ENCODE data around the gene PCNX3.

The PCNX3 gene

DNA sequence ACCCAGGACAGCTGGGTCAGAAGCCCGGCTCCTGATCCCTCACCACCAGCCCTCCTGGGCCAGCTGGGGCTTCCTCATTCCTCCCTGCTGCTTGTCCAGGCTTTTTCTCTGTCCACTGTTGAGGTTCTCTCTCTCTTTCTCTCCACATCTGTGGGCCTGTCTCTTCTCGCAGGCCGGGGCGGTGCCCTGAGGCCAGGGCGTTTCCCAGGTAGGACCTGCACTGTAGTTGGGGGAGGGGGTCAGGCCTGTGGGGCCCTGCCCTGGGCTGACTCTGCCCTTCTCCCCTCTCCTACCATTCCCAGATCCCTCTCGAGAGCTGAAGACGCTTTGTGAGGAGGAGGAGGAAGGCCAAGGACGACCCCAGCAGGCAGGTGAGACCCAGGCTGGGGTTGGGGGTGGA is 34.8 kb upstream of the PCNX3 start:
- no peak for DNase-seq

DNA sequence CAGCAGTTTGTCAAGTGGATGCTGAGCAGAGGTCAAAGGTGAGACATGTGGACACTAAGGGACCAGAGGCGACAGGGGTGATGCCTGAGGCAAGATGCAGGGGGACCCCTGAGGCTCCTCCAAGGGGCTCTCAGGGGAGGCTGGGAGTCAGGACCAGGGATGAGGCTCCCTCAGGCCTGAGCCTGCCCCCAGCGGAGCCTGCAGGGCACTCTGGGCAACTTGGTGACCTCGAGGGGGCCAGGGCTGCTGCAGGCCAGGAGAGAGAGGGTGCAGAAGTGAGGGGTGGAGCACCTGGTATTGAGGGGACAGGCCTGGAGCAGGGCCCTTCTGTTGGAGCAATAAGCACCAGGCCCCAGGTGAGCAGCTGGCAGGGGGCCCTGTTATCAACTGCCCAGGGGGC is 33.6 kb upstream of the PCNX3 start:
- DNase-seq = no peak

DNA sequence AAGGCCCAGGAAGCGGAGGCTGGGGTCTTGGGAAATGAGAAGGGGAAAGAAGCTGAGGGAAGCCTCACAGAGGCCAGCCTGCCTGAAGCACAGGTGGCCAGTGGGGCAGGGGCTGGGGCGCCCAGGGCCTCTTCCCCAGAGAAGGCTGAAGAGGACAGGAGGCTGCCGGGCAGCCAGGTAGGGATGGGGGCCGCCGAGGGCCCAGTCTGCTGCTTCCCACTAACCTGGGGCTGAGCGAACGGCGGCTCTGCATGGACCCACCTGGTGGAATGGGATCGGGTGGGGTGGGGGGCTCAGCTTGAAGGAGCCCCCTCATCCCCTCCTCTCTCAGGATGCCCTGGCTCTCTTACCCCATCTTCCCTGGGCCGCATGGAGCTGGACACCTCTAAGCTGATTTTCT is 32.0 kb upstream of the PCNX3 start:
- DNase-seq = no peak

DNA sequence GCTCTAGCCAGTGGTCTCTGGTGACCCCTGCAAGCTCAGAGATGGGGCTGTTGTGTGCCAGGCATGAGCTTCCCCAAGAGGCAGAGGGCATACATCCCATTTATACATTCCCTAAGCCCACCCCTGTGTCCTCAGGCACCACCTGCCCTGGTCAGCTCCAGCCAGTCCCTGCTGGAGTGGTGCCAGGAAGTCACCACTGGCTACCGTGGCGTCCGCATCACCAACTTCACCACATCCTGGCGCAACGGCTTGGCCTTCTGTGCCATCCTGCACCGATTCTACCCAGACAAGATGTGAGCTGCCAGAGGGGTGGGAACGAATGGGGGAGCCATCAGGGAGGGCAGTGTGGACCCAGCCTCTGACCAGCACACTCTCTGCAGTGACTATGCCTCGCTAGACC is 31.5 kb upstream of the PCNX3 start:
- DNase-seq = no peak

DNA sequence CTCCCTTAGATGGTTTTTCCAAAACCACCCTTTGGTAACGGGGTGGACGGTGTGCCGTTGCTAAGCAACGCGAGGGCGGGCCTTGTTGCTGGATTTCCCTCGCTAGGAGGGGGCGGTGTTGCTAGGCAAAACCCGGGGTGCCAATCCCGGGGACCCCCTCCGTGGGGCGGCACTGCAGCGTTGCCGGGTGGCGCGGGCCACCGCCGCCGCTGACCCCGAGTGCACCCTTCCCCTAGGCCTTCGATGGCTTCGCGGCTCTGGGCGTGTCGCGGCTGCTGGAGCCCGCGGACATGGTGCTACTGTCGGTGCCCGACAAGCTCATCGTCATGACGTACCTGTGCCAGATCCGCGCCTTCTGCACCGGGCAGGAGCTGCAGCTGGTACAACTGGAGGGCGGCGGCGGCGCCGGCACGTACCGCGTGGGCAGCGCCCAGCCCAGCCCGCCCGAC is 30.8 kb upstream of the PCNX3 start:
- DNase-seq = no peak

DNA sequence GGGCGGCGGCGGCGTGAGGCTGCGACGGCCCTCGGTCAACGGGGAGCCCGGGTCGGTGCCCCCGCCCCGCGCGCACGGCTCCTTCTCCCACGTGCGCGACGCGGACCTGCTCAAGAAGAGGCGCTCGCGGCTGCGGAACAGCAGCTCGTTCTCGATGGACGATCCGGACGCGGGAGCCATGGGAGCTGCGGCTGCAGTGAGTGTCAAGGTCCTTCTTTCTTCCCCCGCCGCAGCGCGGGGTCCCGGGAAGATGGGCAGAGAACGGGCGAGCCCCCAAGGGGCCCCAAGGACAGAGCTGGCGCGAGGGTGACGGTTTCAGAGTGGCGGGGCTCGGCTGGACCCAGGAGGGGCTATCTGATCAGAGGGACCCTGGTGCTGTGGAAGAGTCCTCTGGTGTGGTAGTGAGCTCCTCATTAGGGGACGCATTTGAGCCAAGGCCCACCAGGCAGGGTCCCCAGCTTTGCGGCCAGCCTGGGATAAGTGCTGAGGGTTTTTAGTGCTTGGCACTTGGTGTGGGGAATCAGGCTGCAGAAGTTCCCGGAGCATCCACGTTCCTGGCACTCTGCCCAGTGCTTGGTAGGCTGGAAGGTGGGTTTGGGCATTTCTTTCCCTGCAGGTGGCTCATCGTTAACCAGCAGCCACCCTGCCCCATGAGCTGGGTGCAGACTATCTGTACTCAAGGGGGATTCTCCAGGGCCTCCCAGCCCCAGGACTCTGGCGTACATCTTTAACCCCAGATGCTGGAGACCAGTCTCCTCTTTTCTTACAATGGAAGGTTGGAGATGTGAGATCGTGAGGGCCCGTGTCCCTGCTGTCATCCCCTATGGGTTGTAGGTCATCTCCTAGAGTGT is 30.0 kb upstream of the PCNX3 start:
- DNase-seq = no peak

DNA sequence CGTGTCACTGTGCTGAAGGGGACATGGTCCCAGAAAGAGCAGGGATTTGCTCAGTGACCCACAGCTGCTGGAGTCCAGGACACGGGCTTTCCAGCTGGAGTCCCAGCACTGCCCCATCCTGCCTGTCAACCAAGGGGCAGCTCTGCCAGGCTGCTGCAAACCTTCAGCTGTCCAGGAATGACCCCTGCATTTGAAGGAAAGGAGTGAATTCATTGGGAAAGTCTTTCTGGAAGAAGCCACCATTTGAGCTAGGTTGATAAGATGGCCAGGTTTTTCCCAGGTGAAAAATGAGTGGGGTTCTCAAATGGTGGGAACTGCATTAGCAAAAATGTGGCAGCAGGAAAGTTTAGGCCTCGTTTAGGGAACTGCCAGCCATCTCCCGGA is 29.3 kb upstream of the PCNX3 start:
- DNase-seq = no peak

DNA sequence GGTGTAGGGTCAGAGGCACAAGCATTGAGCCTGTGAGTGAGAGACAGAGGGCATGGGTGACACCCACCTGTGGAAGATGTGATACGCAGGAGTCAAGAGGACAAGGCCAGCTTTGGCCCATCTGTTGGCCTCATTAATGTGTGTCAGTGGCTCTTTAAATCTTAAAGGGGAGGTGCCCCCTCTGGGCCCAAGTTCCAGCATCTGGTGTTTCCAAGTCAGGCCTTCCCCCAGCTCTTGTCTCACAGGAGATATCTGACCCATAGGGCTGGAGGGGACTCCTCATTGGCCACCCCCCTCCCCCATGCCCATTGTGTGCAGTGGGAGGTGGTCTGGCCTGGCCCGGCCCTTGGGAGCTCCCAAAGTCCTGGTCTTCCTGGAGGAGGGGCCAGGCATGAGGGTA is 28.9 kb upstream of the PCNX3 start:
- peak; percentile 62 for DNase-seq

DNA sequence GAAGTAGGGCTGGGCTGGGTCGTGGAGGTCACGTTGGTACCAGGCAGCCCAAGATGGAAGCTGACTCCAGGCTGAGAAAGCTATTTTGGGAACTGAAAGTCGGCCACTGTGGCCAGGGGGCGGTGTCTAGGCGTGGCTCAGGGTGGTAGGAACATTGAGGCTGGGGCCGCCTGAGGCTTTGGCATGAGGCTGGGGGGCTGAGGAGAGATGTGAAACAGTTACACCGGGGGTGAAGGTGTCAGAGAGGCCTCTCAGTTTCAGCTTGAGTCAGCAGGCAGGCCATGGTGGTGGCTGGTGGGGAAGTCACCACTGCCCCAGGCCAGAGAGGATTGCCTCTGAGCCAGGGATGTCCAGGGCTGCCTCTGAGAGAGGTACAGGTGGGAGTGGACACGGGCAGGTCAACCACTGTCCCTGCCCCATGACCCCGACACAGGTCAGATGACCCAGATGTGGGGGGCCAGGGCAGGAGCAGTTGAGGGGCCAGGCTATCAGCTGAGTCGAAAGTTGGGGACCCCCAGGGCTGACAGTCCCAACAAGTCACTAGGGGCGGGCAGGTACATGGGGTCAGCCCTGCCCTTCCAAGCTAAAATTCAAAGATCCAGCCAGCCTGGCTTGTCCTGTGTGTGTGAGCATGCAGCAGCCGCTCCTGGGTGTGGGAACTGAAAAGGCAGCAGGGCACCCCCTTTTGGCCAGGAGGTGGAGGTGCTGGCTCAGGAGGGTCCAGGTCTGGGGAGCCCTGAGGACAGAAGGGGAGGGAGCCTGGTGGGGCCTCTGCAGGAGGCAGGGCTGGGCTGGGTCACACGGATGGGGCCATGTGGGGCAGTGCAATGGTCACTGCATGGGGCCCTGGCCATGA is 27.1 kb upstream of the PCNX3 start:
- DNase-seq = no peak

DNA sequence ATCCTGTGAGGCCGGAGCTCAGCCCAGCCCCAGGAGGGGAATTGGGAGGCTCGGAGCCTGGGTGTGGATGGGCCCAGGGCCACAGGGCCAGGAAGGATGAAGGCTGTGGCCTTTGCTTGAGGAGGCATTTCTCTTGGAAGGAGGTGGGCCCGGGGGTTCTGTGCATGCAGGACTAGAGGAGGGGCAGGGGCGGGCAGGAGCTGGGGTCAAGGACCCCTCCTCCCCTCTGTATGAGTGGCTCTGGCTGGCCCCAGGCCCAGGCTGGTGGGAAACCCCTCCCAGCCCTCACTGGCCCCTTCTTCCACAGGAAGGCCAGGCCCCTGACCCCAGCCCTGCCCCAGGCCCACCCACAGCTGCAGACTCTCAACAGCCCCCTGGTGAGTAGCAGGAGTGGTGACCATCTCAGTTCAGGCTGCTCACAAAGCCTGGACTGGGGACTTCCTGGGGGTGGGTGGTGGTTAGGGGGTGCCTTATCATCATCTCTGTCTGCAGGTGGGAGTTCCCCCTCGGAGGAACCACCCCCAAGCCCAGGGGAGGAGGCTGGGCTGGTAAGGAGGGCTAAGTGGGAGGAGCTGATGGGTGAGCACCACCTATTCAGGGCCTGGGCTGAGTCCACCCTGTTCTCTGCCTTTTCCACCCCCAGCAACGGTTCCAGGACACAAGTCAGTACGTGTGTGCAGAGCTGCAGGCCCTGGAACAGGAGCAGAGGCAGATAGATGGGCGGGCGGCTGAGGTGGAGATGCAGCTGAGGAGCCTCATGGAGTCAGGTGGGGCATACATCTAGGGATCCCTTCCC is 25.9 kb upstream of the PCNX3 start:
- DNase-seq = no peak

DNA sequence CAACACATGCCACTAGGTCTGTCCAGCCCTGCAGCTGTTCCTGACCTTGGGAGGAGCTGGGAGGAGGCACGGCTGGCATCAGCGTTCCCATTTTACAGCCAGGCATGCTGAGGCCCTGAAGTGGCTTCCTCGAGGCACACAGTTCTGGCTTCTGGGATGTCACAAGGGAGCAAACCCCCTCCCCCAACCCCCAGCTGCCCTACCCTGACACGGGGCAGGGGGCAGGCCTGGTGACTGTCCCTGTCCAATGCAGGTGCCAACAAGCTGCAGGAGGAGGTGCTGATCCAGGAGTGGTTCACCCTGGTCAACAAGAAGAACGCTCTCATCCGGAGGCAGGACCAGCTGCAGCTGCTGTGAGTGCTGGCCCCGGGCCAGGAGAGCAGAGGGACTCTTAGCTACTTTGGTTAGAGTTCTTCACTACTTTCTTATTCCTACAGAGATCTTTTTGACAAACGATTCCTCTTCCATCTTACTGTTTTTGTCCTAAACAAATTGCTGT is 25.3 kb upstream of the PCNX3 start:
- DNase-seq = peak; percentile 86

DNA sequence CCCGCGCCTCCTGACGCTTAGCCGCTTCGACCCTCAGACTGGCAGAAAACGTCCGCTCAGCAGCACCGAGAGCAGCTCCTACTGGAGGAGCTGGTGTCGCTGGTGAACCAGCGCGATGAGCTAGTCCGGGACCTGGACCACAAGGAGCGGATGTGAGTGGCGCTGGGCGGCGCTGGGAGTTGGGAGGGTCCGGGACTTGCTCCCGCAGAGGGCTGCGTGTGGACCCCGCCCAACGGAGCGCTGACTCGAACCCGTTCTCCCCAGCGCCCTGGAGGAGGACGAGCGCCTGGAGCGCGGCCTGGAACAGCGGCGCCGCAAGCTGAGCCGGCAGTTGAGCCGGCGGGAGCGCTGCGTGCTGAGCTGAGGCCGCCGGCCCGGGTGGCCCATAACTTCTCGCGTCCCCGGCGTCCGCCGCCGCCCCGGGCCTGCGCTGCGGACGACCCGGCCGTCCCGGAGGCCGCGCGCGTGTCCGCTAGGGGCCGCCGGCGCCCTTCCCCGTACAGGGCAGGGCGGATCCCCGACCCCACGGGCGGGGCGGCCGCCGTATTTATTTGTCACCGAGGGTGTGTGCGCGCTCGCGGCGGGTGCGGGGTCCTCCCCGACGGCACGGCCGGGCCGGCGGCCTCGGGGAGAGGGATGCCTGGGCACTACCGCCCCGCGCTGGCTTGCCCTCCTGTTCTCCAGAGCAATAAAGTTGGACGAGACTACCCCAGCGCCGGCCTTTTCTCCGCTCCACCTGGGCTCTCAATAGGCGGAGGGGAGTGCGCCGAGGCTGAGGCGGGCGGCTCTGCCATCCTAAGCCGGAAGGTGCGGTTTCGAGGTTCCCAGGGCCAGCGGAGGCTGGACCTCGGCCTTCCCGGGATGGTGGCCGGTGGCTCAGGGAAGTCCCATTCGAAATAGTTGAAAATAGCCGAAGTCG is 23.4 kb upstream of the PCNX3 start:
- DNase-seq = peak; percentile 73

DNA sequence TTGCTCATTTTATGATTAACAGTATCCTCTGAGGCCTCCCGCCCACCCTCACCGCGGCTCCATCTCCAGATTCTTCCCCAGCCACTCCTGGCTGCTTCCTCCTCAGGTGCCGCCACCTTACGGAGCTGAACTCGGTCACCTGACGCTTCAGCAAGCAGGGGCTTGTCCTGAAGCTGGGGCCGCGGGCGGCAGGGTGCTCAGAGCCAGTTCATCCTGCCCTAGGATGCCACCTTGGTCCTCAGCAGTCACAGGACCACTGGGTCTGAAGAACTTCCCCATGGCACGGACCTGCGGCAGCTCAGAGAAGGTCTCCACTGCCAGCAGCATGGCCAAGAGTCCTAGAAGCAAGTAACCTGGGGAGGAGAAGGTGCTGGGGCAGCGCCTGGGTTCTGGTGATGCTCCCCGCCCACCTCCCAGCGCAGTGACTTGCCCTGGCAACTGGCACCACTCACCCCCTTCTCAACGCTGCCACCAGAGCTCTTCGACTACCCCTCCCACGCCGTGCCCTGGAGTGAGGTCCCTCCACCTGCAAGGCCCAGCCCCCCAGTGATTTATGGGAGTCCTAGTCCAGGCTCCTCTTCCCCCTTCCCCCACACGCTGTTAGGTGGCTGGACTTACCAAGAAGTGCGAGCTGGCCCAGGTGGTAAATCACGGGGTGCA is 22.6 kb upstream of the PCNX3 start:
- DNase-seq = no peak

DNA sequence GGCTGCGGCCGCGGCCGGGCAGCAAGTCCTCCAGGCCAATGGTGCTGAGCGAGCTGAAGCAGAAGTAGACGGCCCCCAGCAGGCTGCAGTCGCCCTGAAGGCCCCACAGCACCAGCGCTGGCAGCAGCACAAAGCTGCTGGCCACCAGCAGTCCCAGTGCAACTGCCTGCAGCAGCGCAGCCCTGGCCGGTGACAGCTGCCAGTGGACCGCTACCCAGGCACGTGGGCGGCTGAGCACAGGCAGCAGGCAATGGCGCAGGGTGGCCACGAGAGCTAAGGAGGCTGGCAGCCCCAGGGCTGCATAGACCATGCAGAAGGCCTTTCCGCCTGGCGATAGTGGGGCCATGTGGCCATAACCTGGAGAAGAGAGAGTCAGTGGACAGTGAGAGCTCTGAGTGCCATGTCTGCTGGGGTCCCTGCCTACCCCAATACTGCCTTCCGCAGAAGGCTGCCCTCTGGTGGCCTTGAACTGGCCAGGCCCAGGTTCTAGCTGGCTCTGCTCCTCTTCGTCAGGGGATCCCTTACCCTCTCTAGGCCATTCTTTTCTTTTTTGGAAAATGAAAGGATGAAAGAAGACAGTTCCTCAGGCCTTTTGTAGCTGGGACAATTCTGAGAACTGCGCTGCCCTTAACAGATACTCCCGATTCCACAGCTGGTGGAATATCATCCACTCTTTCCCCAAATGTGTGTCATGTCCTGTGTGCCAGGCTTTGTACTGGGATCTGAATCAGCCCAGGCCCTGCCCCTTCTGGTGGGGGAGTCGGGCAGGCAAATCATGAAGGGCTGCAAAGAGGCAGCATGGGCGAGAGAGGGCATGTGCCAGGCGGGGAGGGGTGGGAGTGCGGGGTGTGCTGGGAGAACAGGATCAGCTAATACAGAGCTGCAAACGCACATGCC is 21.8 kb upstream of the PCNX3 start:
- no peak for DNase-seq

DNA sequence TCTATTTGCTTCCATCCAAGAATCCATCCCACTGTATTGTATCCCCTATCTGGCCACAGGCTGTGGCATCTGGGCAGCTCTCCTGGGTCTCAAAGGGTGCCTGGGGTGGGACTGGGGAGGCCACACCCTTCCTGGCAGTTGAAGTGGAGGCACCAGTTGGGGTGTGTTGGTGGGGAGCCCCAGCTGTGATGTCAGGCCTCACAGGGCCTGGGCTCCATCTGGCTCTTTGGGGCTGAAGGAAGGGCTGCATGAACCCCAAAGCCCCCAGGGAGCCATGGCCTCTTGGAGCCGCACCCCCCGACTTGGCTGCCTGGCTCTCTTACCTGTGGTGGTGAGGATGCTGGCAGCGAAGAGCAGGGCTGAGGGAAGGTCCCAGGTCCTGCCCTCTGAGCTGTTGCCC is 20.4 kb upstream of the PCNX3 start:
- no peak for DNase-seq

DNA sequence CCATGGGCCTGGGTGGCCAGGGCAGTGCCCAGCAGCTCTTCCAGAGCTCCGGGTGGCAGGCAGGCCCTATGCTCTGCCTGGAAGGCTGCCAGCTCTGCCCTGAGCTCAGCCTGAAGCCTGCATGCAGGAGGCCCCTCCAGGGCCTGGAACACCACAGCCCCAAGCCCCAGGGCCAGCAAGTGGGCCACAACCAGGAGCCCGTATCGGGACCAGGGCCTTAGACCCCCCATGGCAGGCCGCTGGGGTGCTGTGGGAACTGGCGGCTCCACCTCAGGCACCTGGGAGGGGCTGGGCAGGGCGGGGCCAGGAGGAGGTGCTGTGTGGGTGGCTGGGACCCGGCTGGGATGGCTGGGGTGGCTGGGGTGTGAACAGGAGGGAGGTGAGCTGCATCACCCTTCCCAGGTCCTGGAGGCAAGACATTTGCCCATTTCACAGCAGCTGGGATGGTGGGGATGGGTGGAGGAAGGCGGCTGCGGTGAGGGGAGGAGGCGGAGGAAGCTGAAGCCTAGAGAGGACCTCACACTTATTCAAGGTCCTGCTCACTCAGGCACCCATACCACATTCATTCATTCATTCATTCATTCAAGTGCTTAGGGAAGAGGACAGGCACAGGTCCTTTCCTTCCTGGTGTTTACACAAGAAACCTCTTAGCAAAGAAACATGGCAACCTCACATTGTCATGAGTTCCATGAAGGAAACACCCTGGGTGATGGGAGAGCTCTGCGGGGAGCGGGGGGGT is 19.9 kb upstream of the PCNX3 start, which contains the start of gene KCNK7:
Gene KCNK7, minus strand, starts transcription at position 258 of the 739 bp plus-strand sequence. Its CDS starts 28 bp downstream, at position 230.
- DNase-seq = no peak

DNA sequence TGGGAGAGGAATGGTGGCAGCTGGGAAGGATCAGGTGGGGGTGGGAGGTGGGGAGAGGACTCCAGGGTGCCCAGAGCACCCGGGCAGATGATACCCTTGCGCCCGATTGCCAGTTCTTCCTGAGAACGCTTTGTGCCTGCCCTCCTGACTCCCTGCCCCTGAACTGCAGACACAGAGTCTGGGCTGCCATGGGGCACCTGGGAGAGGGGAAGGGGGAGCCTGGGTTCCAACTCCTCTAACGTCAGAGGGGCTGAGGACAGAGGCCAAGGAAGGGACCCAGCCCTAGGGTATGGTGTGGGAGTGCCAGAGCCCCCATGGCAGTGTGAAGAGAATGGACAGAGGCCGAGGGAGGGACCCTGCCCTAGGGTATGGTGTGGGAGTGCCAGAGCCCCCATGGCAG is 19.1 kb upstream of the PCNX3 start:
- DNase-seq = no peak

DNA sequence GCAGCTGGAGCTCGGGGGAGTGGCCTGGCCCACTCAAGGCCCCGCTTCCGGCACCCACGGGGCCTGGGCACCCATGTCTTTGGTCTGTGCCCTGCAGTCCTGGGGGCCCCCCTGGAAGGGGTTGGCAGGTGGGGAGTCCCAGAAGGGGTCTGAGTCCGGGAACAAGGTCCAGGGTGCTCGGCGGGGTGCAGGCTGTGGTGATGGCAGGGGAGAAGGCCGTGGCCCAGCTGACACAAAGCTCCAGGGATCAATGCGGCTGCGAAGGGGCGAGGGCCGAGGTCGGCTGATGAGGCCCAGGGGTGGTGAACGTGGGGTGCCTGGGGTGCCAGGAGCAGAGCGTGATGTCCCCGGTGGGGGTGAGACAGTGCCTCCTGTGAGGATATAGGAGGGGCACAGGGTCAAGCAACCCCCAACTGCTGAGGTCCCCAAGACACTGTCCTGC is 17.3 kb upstream of the PCNX3 start:
- DNase-seq = no peak

DNA sequence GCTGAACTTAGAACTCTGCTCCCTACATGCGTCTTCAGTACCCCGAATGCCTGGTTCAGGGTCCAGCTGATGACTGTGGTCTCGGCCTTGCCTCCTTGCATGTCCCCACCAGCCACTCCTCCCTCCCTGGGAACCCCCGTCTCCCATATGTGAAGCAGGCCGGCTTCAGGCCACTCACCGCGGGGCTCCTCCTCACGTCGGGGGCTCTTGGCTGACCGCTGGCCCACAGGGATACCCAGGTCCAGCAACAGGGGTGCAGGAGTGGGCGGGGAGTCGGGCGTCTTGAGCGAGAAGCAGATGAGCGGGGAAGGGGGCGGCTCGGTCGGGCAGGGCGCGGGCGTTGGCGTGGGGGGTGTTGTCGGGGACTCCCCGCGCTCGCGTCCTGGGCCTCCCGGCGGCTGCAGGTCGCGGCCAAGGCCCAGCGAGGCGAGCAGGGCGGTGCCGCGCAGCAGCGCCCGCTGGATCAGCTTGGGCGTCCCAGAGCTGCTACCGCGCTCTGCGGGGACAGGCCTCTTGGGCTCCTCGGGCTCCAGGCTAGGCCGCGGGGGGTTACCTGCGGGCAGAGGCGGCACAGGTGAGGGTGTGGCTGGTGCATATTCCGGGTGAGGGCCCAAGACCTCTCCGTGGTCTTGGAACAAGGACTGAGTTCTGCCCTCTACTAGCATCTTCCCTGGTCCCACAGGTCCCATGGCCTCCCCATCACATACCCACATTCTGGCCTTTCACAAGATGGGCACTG is 16.2 kb upstream of the PCNX3 start:
- no peak for DNase-seq
